ENCODE data around the gene CACNG1.

DNA sequence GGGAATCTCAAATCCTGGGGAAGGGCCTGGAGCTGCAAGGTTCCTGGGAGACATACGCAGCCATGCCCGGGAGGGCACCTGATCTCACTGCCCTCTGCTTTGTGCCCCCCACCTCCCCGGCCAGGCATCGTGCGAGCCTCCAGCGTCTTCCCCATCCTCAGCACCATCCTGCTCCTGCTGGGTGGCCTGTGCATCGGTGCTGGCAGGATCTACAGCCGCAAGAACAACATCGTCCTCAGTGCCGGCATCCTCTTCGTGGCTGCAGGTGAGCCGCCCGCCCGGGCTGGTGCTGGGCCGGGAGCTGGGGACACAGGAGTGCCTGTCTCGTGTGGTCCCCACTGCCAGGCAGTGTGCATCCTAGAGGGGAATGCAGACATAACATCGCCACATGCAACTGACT is 19.6 kb upstream of the CACNG1 start:
- TF ChIP-seq SIN3A (IDR thresholded peaks at IDR 0.05; ENCODE audit: borderline replicate concordance, low read depth, low read length) (no peak), FOXJ3 (CRISPR knock-in tag; IDR thresholded peaks at IDR 0.05) (no peak), CHD2 (IDR thresholded peaks at IDR 0.05; ENCODE audit: low read length, partially characterized antibody) (no peak), POLR2AphosphoS5 (IDR thresholded peaks at IDR 0.05; ENCODE audit: low read depth, low read length) (no peak)
